Vagina (tissue), 2 donors: Measurements from ENCODE around the gene ACYP2. TPM values are rescaled to one million over a fixed set of nuclear protein-coding genes. Genes with fewer than 3 reads are reported as not detected.

Experiments used
- DNase-seq, 2 donors: peaks; one replicate each; pipeline ENCODE4 v3.0.0-alpha.2; 2017; ENCODE audit errors: extremely low spot score in 2 of 2
- H3K27ac ChIP-seq: fragments of 200-600 bp; sonication (generic); one replicate; pipeline ENCODE4 v1.5.1; 2019
- H3K27me3 ChIP-seq: fragments of 200-600 bp; sonication (generic); one replicate; pipeline ENCODE4 v1.5.1; 2019
- H3K36me3 ChIP-seq, 2 donors: fragments of 200-600 bp; sonication (generic); one replicate each; pipeline ENCODE4 v1.5.1; 2017 to 2019
- H3K4me1 ChIP-seq: fragments of 200-600 bp; sonication (generic); one replicate; pipeline ENCODE4 v1.5.1; 2019
- H3K4me3 ChIP-seq, 2 donors: fragments of 200-600 bp; sonication (generic); 1 replicate in 1 of 2; 2 replicates in 1 of 2; pipeline ENCODE4 v1.5.1; 2016 to 2019
- H3K9me3 ChIP-seq: fragments of 200-600 bp; sonication (generic); one replicate; pipeline ENCODE4 v1.5.1; 2019
- POLR2A ChIP-seq, 2 donors: fragments of 450-650 bp; IDR thresholded peaks; one replicate each; pipeline ENCODE4 v1.6.1; 2017; ENCODE audit warnings: antibody characterized with exemption in 2 of 2, mild to moderate bottlenecking in 2 of 2, moderate library complexity in 2 of 2
- POLR2AphosphoS5 ChIP-seq, 2 donors: sonication (generic); formaldehyde crosslinking; IDR thresholded peaks; one replicate each; pipeline ENCODE4 v1.9.0; 2017; ENCODE audit warnings: antibody characterized with exemption in 2 of 2, mild to moderate bottlenecking in 2 of 2, low read depth in 1 of 2; ENCODE audit not compliant: insufficient read depth in 1 of 2
- intact Hi-C: fragments of 100-400 bp; cut with DNase I; formaldehyde crosslinking; loops from one replicate; pipeline ENCODE4 v1.15.1; 2023
- small RNA-seq: library from RNA; depleted of rRNA; stranded (forward); fragments of <200 nt; gene quantifications from one replicate; pipeline ENCODE3, GENCODE V24; 2016
- total RNA-seq: library from RNA; depleted of rRNA; stranded (reverse); fragments of >200 nt; gene quantifications from one replicate; pipeline ENCODE4 v1.2.3, GENCODE V29; 2016
- TF ChIP-seq, protein P1 (sequence below), 3 experiments: fragments of 450-650 bp in 2 of 3; fragments of 200-600 bp in 1 of 3; sonication (generic) in 1 of 3; IDR thresholded peaks; one replicate each; pipeline ENCODE4 v1.5.1; 2017 to 2019; ENCODE audit warnings: antibody characterized with exemption in 3 of 3, mild to moderate bottlenecking in 2 of 3, moderate library complexity in 2 of 3

ACYP2 gene
- total RNA-seq, 1 donor from 2014 or later = 10.8 TPM

DNA sequence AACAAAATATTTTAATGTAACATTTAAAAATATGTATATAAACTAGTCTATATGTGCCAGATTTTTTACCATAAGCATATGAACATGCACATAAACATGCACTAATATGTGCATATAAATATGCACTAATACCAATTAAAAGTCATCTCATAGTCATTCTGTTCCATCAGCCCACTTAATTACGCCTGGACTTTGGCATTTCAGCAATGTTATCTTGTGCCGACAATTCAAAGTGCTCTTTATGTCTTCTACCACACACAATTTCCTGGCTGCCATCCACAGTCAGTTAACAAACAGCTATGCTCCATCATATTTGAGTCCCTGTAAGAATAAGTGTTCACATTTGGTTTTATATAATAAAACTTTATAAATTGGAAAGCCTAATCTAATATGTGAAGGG, 233.2 kb downstream of the ACYP2 start:
- H3K27ac ChIP-seq = no peak overlapping the region
- no peaks in the 10 kb centered on the region for H3K27me3 ChIP-seq
- intact Hi-C loops = no loop called here
- H3K9me3 ChIP-seq = no peaks in the 10 kb centered on the region
- TF ChIP-seq POLR2AphosphoS5 (IDR thresholded peaks at IDR 0.05; ENCODE audit: insufficient read depth in 1 of 2, low read depth in 1 of 2) (no peak), POLR2A (IDR thresholded peaks at IDR 0.05) (no peak)
- TF ChIP-seq, protein P1, sequence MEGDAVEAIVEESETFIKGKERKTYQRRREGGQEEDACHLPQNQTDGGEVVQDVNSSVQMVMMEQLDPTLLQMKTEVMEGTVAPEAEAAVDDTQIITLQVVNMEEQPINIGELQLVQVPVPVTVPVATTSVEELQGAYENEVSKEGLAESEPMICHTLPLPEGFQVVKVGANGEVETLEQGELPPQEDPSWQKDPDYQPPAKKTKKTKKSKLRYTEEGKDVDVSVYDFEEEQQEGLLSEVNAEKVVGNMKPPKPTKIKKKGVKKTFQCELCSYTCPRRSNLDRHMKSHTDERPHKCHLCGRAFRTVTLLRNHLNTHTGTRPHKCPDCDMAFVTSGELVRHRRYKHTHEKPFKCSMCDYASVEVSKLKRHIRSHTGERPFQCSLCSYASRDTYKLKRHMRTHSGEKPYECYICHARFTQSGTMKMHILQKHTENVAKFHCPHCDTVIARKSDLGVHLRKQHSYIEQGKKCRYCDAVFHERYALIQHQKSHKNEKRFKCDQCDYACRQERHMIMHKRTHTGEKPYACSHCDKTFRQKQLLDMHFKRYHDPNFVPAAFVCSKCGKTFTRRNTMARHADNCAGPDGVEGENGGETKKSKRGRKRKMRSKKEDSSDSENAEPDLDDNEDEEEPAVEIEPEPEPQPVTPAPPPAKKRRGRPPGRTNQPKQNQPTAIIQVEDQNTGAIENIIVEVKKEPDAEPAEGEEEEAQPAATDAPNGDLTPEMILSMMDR (IDR thresholded peaks at IDR 0.05) = no peak
- no peaks in the 10 kb centered on the region for H3K36me3 ChIP-seq
- no peak overlapping the region for H3K4me3 ChIP-seq
- no peak for DNase-seq
- no peaks in the 10 kb centered on the region for H3K4me1 ChIP-seq

DNA sequence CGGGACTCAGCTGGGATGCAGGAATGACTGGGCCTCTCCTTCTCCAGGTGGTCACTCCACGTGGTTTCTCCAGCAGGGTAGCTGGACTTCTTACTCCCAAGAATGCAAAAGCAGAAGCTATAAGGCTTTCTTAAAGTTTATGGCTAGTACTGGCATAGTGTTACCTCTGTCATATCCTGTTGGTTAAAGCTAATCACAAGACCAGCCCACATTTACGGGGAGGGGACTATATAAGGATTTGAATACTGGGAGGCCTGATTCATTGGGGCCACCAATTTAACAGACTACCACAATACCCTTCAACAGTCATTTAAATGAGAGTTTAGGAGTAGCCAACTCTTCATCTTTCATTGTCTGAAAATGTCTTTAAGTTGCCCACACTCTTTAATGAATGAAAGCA, 235.0 kb downstream of the ACYP2 start:
- no peak overlapping the region for H3K27ac ChIP-seq
- H3K4me3 ChIP-seq = no peak overlapping the region
- H3K9me3 ChIP-seq = no peaks in the 10 kb centered on the region
- no peaks in the 10 kb centered on the region for H3K36me3 ChIP-seq
- no peak for DNase-seq
- intact Hi-C loops = no loop called here
- TF ChIP-seq, protein P1 (IDR thresholded peaks at IDR 0.05) = no peak
- no peak for TF ChIP-seq POLR2AphosphoS5 (IDR thresholded peaks at IDR 0.05; ENCODE audit: insufficient read depth in 1 of 2, low read depth in 1 of 2)
- no peak for TF ChIP-seq POLR2A (IDR thresholded peaks at IDR 0.05)
- no peaks in the 10 kb centered on the region for H3K27me3 ChIP-seq
- H3K4me1 ChIP-seq = no peaks in the 10 kb centered on the region

DNA sequence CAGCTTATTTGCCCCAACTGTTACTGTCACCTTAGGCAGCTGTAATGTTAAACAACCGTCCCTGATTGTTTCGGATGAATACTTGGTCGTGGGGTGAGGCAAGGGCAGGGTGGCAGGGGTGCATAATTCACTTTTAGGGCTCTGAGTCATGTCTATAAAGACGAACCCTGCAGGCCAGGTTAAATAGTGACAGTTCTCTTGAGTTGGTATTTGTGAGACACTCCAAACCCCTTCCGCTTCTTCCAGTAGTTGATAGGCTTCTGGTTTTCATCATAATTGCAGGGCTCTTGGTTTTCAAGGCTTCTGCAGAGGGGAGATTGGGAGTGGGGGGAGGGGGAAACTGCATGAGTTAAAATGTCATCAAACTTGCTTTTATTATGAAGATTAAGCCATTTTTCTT, 237.8 kb downstream of the ACYP2 start:
- DNase-seq = no peak
- no peak overlapping the region for H3K4me3 ChIP-seq
- intact Hi-C loops = no loop called here
- no peaks in the 10 kb centered on the region for H3K9me3 ChIP-seq
- no peak overlapping the region for H3K27ac ChIP-seq
- H3K36me3 ChIP-seq = no peaks in the 10 kb centered on the region
- no peaks in the 10 kb centered on the region for H3K27me3 ChIP-seq
- TF ChIP-seq POLR2A (IDR thresholded peaks at IDR 0.05) (no peak), POLR2AphosphoS5 (IDR thresholded peaks at IDR 0.05; ENCODE audit: insufficient read depth in 1 of 2, low read depth in 1 of 2) (no peak)
- TF ChIP-seq, protein P1 (IDR thresholded peaks at IDR 0.05) = no peak
- H3K4me1 ChIP-seq = no peaks in the 10 kb centered on the region

Small RNAs within 50 kb of the gene (small RNA-seq; reads per million reads assigned to genes)
- not detected for gene RNU7-172P

Other genes with a start within 250 kb of the ACYP2 start
- gene PSME4, start 144.6 kb upstream of the ACYP2 start, total RNA-seq = 71.2 TPM
- not detected for gene TSPYL6, start 140.6 kb downstream of the ACYP2 start, total RNA-seq